ENCODE measurements around the gene GNAQ.
"Not testable (repeated sequence)": the region's sequence is repeated elsewhere in the genome, so short reads cannot be mapped to it uniquely, and the experiment has no call there.

Gene GNAQ

DNA sequence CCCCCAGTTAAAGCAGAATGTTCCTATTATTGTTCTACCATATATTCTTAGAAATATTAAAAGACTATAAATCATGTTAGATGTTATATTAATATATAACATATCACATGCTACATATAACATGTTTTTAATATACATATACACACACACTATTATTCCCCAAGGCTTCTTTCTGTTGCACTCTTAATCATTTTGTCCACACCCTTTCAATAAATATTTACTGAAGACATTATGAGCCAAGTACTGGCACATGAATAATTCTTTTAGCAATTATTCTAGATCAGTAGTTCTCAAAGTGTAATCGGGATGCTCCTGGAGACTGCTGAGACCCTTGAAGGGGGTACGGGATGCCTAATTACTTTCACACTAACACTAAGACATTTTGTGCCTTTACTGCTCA is 143.9 kb downstream of the GNAQ start:
- H3K4me3 ChIP-seq (ENCODE audit: low read depth, low read length) = no peak overlapping the region
- no peak for DNase-seq (ENCODE audit: low read depth)
- TF ChIP-seq, protein P1, sequence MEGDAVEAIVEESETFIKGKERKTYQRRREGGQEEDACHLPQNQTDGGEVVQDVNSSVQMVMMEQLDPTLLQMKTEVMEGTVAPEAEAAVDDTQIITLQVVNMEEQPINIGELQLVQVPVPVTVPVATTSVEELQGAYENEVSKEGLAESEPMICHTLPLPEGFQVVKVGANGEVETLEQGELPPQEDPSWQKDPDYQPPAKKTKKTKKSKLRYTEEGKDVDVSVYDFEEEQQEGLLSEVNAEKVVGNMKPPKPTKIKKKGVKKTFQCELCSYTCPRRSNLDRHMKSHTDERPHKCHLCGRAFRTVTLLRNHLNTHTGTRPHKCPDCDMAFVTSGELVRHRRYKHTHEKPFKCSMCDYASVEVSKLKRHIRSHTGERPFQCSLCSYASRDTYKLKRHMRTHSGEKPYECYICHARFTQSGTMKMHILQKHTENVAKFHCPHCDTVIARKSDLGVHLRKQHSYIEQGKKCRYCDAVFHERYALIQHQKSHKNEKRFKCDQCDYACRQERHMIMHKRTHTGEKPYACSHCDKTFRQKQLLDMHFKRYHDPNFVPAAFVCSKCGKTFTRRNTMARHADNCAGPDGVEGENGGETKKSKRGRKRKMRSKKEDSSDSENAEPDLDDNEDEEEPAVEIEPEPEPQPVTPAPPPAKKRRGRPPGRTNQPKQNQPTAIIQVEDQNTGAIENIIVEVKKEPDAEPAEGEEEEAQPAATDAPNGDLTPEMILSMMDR (IDR thresholded peaks at IDR 0.05; ENCODE audit: insufficient read depth, low read depth, low read length, missing control alignments) = no peak

DNA sequence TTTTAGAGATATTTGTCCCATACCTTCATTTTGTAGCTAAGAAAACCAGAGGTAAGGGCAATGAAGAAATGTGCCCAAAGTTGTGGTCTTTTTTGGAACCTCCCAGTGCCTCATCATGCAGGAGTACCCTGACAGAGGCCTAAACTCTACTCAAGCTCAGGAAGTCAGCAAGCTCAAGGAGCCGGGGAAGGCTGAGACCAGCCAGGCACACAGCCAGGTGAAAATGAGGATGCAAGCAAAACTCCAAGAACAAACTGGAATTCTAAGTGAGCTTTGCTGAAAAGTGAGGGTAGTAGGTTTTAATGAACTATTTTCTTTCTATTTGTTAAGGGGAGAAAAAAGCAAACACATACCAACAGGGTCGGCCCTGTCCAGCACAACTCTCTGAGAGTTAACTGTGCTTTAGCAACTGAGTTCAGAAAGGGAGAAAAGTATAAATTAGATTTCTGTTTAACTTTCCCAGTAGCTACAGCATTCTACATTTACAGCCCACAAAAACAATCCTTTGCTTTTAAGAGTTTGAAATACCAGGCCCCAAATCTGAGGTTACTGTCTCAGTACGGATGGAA is 146.4 kb downstream of the GNAQ start:
- no peak overlapping the region for H3K4me3 ChIP-seq (ENCODE audit: low read depth, low read length)
- TF ChIP-seq, protein P1 (IDR thresholded peaks at IDR 0.05; ENCODE audit: insufficient read depth, low read depth, low read length, missing control alignments) = no peak
- no peak for DNase-seq (ENCODE audit: low read depth)

DNA sequence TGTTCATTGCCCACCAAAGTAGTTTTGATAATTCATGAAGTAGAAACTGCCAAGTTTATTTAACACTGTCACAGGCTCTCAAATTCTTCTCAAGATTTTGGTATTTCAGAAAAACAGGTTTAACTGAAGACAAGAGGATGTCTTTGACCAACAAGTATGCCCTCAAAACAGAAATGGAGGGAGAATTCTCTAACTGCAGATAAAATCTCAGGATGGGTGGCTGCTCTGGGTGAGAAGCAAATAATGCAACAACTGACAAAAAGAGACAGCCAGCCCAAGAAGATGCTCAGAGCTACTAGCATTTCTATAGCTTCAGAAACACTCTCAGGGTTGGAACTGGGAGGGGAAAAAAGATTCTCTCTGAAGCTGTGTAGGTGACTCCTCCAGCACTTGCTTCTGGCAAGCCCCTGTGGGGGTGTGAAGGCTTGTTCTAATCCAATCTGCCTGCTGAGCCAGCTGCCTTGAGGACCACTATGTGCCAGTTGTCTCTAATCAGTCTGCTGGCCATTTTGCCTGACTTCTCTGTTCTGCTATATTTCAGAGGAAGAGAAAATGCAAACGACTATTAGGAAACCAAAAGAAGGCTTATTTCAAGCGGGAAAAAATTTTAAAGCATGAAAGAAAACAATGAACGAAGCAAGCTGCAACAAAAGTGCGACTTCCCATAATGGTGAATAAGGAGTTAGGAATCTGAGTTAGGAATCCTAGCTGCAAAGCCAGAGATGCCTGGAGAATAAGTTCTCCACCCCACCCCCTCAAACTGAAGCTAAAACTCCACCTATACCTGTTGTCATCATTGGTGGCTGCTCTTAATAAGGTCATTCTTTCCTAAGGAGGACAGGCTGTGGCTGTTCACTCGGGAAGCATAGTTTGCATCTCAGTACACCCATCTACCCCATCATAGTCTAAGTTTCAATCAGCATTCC is 147.5 kb downstream of the GNAQ start:
- DNase-seq (ENCODE audit: low read depth) = no peak
- no peak overlapping the region for H3K4me3 ChIP-seq (ENCODE audit: low read depth, low read length)
- TF ChIP-seq, protein P1 (IDR thresholded peaks at IDR 0.05; ENCODE audit: insufficient read depth, low read depth, low read length, missing control alignments) = no peak

DNA sequence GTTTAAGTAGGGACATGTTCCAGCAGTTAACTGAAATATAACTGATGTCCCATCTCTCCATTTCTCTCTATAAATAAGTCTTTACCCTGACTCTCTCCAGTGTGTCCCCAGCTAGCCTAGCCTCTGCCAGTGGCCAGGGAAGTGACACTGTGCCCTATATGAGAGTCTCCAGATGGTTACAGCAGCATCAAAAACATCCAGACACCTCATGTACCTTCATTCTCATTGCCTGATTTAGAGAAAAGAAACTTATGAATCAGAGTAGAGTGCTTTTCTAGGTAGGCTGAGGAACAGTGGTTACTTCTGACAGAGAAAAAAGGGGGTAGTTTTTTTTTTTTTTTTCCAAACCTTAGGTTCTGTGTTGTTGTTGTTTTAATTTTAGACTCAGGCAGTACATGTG is 148.5 kb downstream of the GNAQ start:
- no peak overlapping the region for H3K4me3 ChIP-seq (ENCODE audit: low read depth, low read length)
- no peak for DNase-seq (ENCODE audit: low read depth)
- TF ChIP-seq, protein P1 (IDR thresholded peaks at IDR 0.05; ENCODE audit: insufficient read depth, low read depth, low read length, missing control alignments) = no peak

DNA sequence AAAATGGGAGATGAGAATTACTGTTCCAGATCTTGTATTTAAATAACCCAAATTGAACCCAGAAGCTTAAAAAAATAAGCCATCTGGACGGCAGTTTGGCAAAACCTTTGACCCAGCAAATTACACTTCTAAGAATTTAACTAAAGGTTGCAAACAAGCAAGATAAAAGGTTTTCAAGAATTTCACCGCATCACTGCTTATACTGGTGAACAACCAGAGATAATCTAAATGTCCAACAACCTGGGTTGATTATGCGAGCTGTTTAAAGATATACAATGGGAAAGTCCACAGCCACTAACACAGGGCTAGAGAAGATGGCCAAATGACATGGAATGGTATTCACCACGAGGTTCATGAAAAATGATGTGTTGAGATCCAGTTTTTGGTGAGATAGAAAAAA is 149.3 kb downstream of the GNAQ start:
- TF ChIP-seq, protein P1 (IDR thresholded peaks at IDR 0.05; ENCODE audit: insufficient read depth, low read depth, low read length, missing control alignments) = no peak
- no peak overlapping the region for H3K4me3 ChIP-seq (ENCODE audit: low read depth, low read length)
- DNase-seq (ENCODE audit: low read depth) = no peak

DNA sequence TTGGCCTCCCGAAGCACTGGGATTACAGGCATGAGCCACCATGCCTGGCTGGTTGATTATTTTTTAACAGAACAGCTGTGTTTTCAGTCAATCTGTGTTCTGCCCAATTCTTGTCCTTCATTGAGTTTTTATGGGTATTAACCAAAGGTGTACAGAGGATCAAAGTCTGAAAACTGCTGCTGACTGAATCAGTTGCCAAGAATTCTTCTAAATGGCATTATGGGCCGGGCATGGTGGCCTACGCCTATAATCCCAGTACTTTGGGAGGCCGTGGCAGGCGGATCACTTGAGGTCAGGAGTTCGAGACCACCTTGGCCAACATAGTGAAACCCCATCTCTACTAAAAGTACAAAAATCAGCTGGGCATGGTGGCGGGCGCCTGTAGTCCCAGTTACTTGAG is 150.0 kb downstream of the GNAQ start:
- not testable (repeated sequence) for H3K4me3 ChIP-seq (ENCODE audit: low read depth, low read length); DNase-seq (ENCODE audit: low read depth)

DNA sequence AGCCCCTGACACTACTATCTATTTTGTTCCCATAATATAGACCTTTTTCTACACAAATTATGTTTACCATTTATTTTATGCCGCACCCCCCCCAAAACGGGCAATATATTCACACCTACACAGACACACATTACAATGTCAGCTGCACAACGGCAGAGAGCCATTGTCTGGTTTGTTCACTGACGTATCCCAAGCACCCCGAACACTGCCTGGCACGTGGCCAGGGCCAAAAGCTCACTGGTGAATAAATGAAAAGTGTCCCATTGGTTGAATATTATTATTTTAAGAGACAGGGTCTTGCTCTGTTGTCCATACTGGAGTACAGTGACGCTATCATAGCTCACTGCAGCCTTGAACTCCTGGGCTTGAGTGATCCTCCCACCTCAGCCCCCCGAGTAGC is 150.5 kb downstream of the GNAQ start:
- H3K4me3 ChIP-seq (ENCODE audit: low read depth, low read length) = no peak overlapping the region
- no peak for DNase-seq (ENCODE audit: low read depth)
- TF ChIP-seq, protein P1 (IDR thresholded peaks at IDR 0.05; ENCODE audit: insufficient read depth, low read depth, low read length, missing control alignments) = no peak
